HepG2 (cell line): ENCODE results near the gene SAMD14. TPM values are rescaled to one million over a fixed set of nuclear protein-coding genes. Genes with fewer than 3 reads are reported as not detected.
A peak's percentile ranks its signal among the peaks of the same experiment; 100 is the strongest.

ENCODE experiments used
- ATAC-seq: fragments of 200-7000 bp; cut with Tn5 transposase; 3 replicates; pipeline ENCODE4 v1.9.1; 2020; ENCODE audit warnings: mild to moderate bottlenecking, moderate library complexity
- BruUV-seq: library from RNA; stranded (reverse); fragments of 400-500 nt; replicated peaks from 2 replicates; lab custom pipeline; 2021; lab: Mats Ljungman, UMichigan
- CTCF ChIA-PET: fragments of 300-600 bp; formaldehyde crosslinking; extraction: SDS; loops from one replicate; lab custom pipeline; 2021; ENCODE audit warnings: low total read pairs, inconsistent platforms, low intra/inter-chr PET ratio; lab: Yijun Ruan, JAX
- POLR2A ChIA-PET: fragments of 350-600 bp; sonication (Branson Sonifier 250); formaldehyde crosslinking; loops from one replicate; lab custom pipeline; 2020; ENCODE audit warnings: antibody characterized with exemption, inconsistent platforms; lab: Yijun Ruan, JAX
- DNase-seq: peaks from one replicate; pipeline ENCODE4 v3.0.0-alpha.2; 2015; ENCODE audit warnings: low spot score
- FAIRE-seq: peaks from 3 replicates; lab custom pipeline; 2011; peaks lifted over from hg19 to GRCh38; lab: Jason Lieb, UNC
- H2AFZ ChIP-seq: one replicate; pipeline ENCODE4 v1.6.1; 2011; ENCODE audit warnings: low read length, inconsistent platforms
- H3K27ac ChIP-seq: fragments of 300-600 bp; 3 replicates; pipeline ENCODE4 v1.8.0; 2011; ENCODE audit warnings: mixed run types, mild to moderate bottlenecking, mixed read lengths, low read length, inconsistent platforms; ENCODE audit not compliant: insufficient read depth; ENCODE audit errors: extremely low read length
- H3K27me3 ChIP-seq, 2 experiments: fragments of 200-600 bp in 1 of 2; 2 replicates in 1 of 2; 3 replicates in 1 of 2; pipeline versions ENCODE4 v1.6.0 to v1.8.0; 2011; ENCODE audit warnings: low read length in 2 of 2, mild to moderate bottlenecking in 2 of 2, moderate library complexity in 2 of 2, inconsistent platforms in 1 of 2; ENCODE audit not compliant: insufficient read depth in 2 of 2, control insufficient read depth in 1 of 2
- H3K36me3 ChIP-seq, 2 experiments: fragments of 200-600 bp in 1 of 2; replicated peaks in 1 of 2; 2 replicates in 1 of 2; 3 replicates in 1 of 2; pipeline versions ENCODE4 v1.5.1 to v1.8.0; 2011; ENCODE audit warnings: low read length in 2 of 2, inconsistent platforms in 1 of 2; ENCODE audit not compliant: insufficient read depth in 2 of 2, control insufficient read depth in 1 of 2
- H3K4me1 ChIP-seq: 2 replicates; pipeline ENCODE4 v1.5.1; 2012; ENCODE audit warnings: low read length, inconsistent platforms; ENCODE audit not compliant: insufficient read depth
- H3K4me2 ChIP-seq: 2 replicates; pipeline ENCODE4 v1.6.0; 2011; ENCODE audit warnings: low read depth, low read length, inconsistent platforms
- H3K4me3 ChIP-seq, 3 experiments: fragments of 200-600 bp in 1 of 3; sonication (generic), shearing (Covaris generic) in 1 of 3; replicated peaks in 1 of 3; 2 replicates each; pipeline ENCODE4 v1.5.1; 2011 to 2016; ENCODE audit warnings: low read length in 3 of 3, inconsistent platforms in 2 of 3, low read depth in 2 of 3, mild to moderate bottlenecking in 2 of 3, control low read depth in 1 of 3, mixed read lengths in 1 of 3; ENCODE audit not compliant: insufficient read depth in 1 of 3
- H3K79me2 ChIP-seq: one replicate; pipeline ENCODE4 v1.6.1; 2011; ENCODE audit warnings: low read length, inconsistent platforms; ENCODE audit not compliant: insufficient read depth
- H3K9ac ChIP-seq: 2 replicates; pipeline ENCODE4 v1.6.0; 2011; ENCODE audit warnings: mild to moderate bottlenecking, low read depth, low read length, inconsistent platforms; ENCODE audit not compliant: insufficient read depth
- H3K9me3 ChIP-seq: 2 replicates; pipeline ENCODE4 v1.5.1; 2012; ENCODE audit warnings: mild to moderate bottlenecking, low read length
- H4K20me1 ChIP-seq: 2 replicates; pipeline ENCODE4 v1.6.0; 2011; ENCODE audit warnings: inconsistent platforms, mild to moderate bottlenecking, low read length, moderate library complexity; ENCODE audit not compliant: insufficient read depth
- AGO1 ChIP-seq: fragments of 200-400 bp; formaldehyde crosslinking; IDR thresholded peaks from 2 replicates; pipeline ENCODE4 v1.6.1; 2017; ENCODE audit warnings: mild to moderate bottlenecking, low read depth, low read length, moderate library complexity; ENCODE audit not compliant: poor library complexity, severe bottlenecking
- AGO2 ChIP-seq: fragments of 200-400 bp; formaldehyde crosslinking; optimal IDR thresholded peaks from 2 replicates; pipeline ENCODE3; 2017; ENCODE audit warnings: mild to moderate bottlenecking, low read depth, low read length, moderate library complexity
- GFI1 ChIP-seq: sonication (generic); formaldehyde crosslinking; IDR thresholded peaks from 2 replicates; pipeline ENCODE4 v1.5.0; 2020; ENCODE audit warnings: missing genetic modification reagents, mild to moderate bottlenecking, borderline replicate concordance
- LCORL ChIP-seq, 2 experiments: fragments of 450-650 bp in 1 of 2; sonication (generic) in 1 of 2; formaldehyde crosslinking in 1 of 2; IDR thresholded peaks; 2 replicates each; pipeline versions ENCODE4 v1.5.0 to v1.6.1; 2017 to 2020; ENCODE audit warnings: antibody characterized with exemption in 1 of 2, missing genetic modification reagents in 1 of 2
- PHF20 ChIP-seq: sonication (generic); formaldehyde crosslinking; IDR thresholded peaks from 2 replicates; pipeline ENCODE4 v1.5.0; 2020; ENCODE audit warnings: mild to moderate bottlenecking, missing genetic modification reagents
- SAP130 ChIP-seq: IDR thresholded peaks from 2 replicates; pipeline ENCODE4 v1.6.1; 2016; ENCODE audit warnings: low read depth
- ZFY ChIP-seq: sonication (generic); formaldehyde crosslinking; IDR thresholded peaks from 2 replicates; pipeline ENCODE4 v1.4.0; 2020; ENCODE audit warnings: missing genetic modification reagents
- ZNF10 ChIP-seq: sonication (generic); formaldehyde crosslinking; IDR thresholded peaks from 2 replicates; pipeline ENCODE4 v1.4.0; 2020; ENCODE audit warnings: mild to moderate bottlenecking, low read depth, missing genetic modification reagents, borderline replicate concordance
- ZNF281 ChIP-seq: sonication (generic); formaldehyde crosslinking; IDR thresholded peaks from 2 replicates; pipeline ENCODE4 v1.4.0; 2020; ENCODE audit warnings: missing genetic modification reagents, borderline replicate concordance
- ZNF598 ChIP-seq: sonication (generic); formaldehyde crosslinking; IDR thresholded peaks from 2 replicates; pipeline ENCODE4 v1.5.1; 2020; ENCODE audit warnings: mild to moderate bottlenecking, missing genetic modification reagents, borderline replicate concordance
- ZNF747 ChIP-seq: sonication (generic); formaldehyde crosslinking; IDR thresholded peaks from 2 replicates; pipeline ENCODE4 v1.8.1; 2023; ENCODE audit warnings: missing genetic modification reagents, mild to moderate bottlenecking, borderline replicate concordance
- ZSCAN31 ChIP-seq: sonication (generic); formaldehyde crosslinking; IDR thresholded peaks from 2 replicates; pipeline ENCODE4 v1.5.0; 2020; ENCODE audit warnings: low read depth, mild to moderate bottlenecking, missing genetic modification reagents
- WGBS: methylation state at CpG from one replicate; pipeline ENCODE4 v1.1.6; 2017; ENCODE audit warnings: low lambda C conversion rate; 5-methylcytosine and 5-hydroxymethylcytosine counted together
- in situ Hi-C: cut with HindIII; loops from 2 replicates; pipeline ENCODE4 v1.10.0; 2017; ENCODE audit warnings: low pct_unique_long_range_greater_than_20kb; ENCODE audit not compliant: extremely low pct_ligation_motif_present
- intact Hi-C: fragments of 100-400 bp; cut with micrococcal nuclease; formaldehyde crosslinking; loops from one replicate; pipeline ENCODE4 v1.10.0; 2022; ENCODE audit not compliant: unreplicated experiment
- polyA plus RNA-seq, 8 experiments: library from polyadenylated mRNA; depleted of rRNA in 3 of 8; stranded (reverse) in 7 of 8; unstranded in 1 of 8; fragments of >200 nt; fragmentation: Illumina TruSeq in 4 of 8; extraction: Trizol in 4 of 8; gene quantifications; 2 replicates each; pipeline versions ENCODE4 v1.2.1 to v1.2.3, GENCODE V29; 2011 to 2016; ENCODE audit warnings: low read depth in 4 of 8, missing spikeins in 1 of 8, mixed read lengths in 1 of 8; ENCODE audit not compliant: insufficient read depth in 1 of 8
- total RNA-seq, 5 experiments: library from RNA; depleted of rRNA; stranded (reverse); fragments of >200 nt; fragmentation: Illumina TruSeq; extraction: Trizol; gene quantifications; 2 replicates each; pipeline ENCODE4 v1.2.3, GENCODE V29; 2016; ENCODE audit warnings: low read depth in 1 of 5
- TF ChIP-seq, protein P1 (sequence below): sonication (generic); formaldehyde crosslinking; IDR thresholded peaks from 2 replicates; pipeline ENCODE4 v1.9.0; 2022; ENCODE audit warnings: low read depth, missing genetic modification reagents
- TF ChIP-seq, protein P2 (sequence below): sonication (generic); formaldehyde crosslinking; IDR thresholded peaks from 2 replicates; pipeline ENCODE4 v1.9.0; 2022; ENCODE audit warnings: missing genetic modification reagents, mild to moderate bottlenecking, borderline replicate concordance

SAMD14 gene
- total and polyA plus RNA-seq, 2 of the 13 experiments (the other 11 are each of a cell fraction or from before 2014, with no cell fraction given), result 0.07 to 0.22 TPM

DNA sequence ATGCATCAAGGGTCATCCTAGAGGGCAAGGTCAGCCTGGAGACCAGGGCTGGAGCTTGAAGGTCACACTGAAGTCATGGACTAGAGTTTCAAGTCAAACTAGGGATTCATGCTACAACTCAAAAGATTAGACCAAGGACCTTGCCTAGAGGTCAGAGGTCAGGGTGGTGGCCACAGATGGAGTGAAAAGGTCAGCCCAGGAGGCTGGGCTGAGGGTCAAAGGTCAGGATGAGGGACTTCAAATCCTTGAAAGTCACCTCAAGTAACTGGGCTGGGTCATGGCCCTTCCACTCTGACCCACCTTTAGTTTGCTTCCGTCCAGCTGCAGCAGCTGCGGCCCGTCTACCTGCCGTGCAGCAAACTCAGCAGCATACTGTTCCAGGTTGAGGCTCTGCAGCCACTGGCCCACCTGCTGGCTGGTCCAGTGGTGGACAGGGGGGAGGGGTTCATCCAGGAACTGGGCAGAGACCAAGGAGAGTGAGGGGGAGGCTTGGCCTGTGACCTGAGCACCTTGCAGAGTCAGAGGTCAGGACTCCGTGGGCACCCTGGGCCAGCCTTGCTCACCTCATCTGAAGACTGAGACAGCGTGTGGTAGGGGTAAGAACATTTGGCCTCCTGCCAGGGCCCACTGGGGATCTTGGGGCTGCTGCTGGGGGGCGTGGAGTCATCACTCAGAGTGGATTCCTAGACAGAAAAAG, 16.2 kb downstream of the SAMD14 start (continued):
- TF ChIP-seq ZNF281 (peak; percentile 18; the same call in 1 of the 2 replicates), LCORL (IDR thresholded peaks at IDR 0.05) (no peak), LCORL (CRISPR knock-in tag; IDR thresholded peaks at IDR 0.05) (0 out of 2 replicates have a peak, but pooled peaks have one; percentile 46), GFI1 (CRISPR knock-in tag) (no peak)

DNA sequence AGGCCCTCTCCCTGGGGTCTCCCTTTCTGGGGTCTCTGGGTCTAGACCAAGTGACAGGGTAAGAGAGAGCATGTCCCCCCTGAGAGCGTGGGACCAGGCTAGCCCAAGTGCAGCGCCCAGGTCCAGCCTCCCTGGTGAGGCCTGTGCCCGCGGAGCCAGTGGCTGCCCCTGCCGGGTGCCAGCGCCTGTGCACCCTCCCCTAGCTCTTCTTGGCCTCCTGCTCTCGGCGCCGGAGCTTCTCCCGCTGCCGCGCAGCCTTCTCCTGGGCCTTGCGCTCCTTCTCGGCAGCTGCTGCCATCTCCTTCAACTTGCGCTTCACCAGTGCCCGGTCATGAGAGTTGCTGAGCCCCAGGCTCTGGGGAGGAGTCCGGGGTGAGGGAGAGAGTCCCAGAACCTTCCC, 17.3 kb downstream of the SAMD14 start:
- FAIRE-seq (no peak), ATAC-seq (no peak), DNase-seq (no peak)
- H3K9ac ChIP-seq, result peak overlapping the region; percentile 55
- H3K4me3 ChIP-seq, result no peak overlapping the region
- CTCF ChIA-PET, result no interaction called here
- no peaks in the 10 kb centered on the region for H3K9me3 ChIP-seq
- H3K4me1 ChIP-seq, result peaks cover 69% of the 10 kb centered on the region
- H3K36me3 ChIP-seq, result no peaks in the 10 kb centered on the region
- peak overlapping the region; percentile 70 for H3K4me2 ChIP-seq
- in situ Hi-C loops, result no loop called here
- no peaks in the 10 kb centered on the region for H3K79me2 ChIP-seq
- H4K20me1 ChIP-seq, result no peaks in the 10 kb centered on the region
- POLR2A ChIA-PET, result interaction anchor here (1.3 to 2.9 kb wide), 5 partner anchors 11 to 226 kb away, joined by 3 to 32 read pairs (median 6); partner anchors contain the start of gene SAMD14
- H3K27ac ChIP-seq, result peak overlapping the region; percentile 46
- H3K27me3 ChIP-seq, result peaks cover 0 to 14% of the 10 kb centered on the region in 2 experiments; a peak in 3 of 5 replicates
- WGBS, result 77% methylated on average over 17 of the region's 17 CpGs
- BruUV-seq, result no TSS peak
- H2AFZ ChIP-seq, result no peak overlapping the region
- intact Hi-C loops, result no loop called here
- TF ChIP-seq ZNF10 (CRISPR knock-in tag) (no peak), ZFY (CRISPR knock-in tag) (0 out of 2 replicates have a peak, but pooled peaks have one; percentile 2), AGO2 (peak; percentile 57), SAP130 (no peak), ZNF598 (CRISPR knock-in tag) (0 out of 2 replicates have a peak, but pooled peaks have one; percentile 11), PHF20 (CRISPR knock-in tag) (no peak), ZNF747 (CRISPR knock-in tag) (0 out of 2 replicates have a peak, but pooled peaks have one; percentile 4), ZSCAN31 (CRISPR knock-in tag) (0 out of 2 replicates have a peak, but pooled peaks have one; percentile 12), AGO1 (peak; percentile 65)
- TF ChIP-seq, protein P1, sequence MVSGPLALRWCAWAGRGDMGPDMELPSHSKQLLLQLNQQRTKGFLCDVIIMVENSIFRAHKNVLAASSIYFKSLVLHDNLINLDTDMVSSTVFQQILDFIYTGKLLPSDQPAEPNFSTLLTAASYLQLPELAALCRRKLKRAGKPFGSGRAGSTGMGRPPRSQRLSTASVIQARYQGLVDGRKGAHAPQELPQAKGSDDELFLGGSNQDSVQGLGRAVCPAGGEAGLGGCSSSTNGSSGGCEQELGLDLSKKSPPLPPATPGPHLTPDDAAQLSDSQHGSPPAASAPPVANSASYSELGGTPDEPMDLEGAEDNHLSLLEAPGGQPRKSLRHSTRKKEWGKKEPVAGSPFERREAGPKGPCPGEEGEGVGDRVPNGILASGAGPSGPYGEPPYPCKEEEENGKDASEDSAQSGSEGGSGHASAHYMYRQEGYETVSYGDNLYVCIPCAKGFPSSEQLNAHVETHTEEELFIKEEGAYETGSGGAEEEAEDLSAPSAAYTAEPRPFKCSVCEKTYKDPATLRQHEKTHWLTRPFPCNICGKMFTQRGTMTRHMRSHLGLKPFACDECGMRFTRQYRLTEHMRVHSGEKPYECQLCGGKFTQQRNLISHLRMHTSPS (CRISPR knock-in tag), result 0 out of 2 replicates have a peak, but pooled peaks have one; percentile 56
- TF ChIP-seq, protein P2, sequence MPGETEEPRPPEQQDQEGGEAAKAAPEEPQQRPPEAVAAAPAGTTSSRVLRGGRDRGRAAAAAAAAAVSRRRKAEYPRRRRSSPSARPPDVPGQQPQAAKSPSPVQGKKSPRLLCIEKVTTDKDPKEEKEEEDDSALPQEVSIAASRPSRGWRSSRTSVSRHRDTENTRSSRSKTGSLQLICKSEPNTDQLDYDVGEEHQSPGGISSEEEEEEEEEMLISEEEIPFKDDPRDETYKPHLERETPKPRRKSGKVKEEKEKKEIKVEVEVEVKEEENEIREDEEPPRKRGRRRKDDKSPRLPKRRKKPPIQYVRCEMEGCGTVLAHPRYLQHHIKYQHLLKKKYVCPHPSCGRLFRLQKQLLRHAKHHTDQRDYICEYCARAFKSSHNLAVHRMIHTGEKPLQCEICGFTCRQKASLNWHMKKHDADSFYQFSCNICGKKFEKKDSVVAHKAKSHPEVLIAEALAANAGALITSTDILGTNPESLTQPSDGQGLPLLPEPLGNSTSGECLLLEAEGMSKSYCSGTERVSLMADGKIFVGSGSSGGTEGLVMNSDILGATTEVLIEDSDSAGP (CRISPR knock-in tag), result 0 out of 2 replicates have a peak, but pooled peaks have one; percentile 14
